NCI-H1417 (cell line): ENCODE results near the gene UNC79.

Source experiments
- DNase-seq, 3 experiments: peaks; one replicate each; lab custom pipeline; 2025; lab: John Stamatoyannopoulos, UW

Gene UNC79

DNA sequence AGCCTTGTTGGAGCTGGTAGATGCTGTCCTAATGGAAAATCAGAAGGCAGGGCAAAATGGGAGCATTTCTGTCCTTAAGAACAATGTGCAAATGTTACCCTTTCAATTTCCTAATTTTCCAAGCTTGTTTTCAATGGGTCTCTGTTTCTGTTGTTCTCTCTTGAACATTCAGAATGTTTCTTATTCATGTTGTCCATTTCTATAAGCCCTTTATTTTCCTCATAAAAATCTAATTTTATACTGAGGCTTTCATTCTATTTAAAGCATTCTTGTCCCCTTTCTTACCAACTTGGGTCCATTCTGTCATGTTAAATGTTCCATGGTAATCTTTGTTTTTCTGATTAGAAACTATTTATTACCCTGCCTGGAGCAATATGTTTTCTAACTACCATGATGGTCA is 232.6 kb downstream of the UNC79 start:
- DNase-seq, result no peak

DNA sequence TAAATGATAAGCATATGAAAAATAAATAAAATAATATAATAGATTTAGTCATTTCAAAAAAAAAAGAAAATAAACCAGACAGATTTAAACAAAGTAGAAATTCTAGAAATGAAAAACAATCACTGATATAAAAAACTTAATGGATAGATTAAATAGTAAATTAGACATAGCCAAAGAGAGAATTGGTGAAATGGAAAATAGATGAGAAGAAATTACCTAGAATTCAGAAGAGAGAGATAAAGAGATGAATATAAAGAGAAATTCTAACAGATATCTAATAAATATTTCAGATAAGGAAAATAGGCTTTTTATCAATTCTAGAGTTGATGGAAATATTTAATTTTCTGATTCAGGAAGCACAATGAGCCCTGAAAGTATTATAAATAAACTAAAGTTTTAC is 234.4 kb downstream of the UNC79 start:
- DNase-seq, result peak in 1 of 3 experiments; percentile 16

DNA sequence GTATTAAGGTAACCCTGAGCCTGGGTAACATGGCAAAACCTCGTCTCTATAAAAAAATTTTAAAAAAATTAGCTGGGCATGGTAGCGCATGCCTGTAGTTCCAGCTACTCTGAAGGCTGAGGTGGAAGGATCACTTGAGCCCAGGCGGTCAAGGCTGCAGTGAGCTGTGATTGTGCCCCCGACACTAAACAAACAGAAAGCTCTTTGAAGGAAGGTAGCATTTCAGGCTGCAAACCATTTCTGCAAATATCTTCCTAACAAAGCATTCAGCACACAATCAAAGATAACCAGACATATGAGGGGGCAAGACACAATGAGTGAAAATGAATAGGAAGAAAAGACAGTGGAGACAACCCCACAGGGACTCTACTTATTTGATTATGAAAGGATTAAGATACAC is 238.9 kb downstream of the UNC79 start:
- DNase-seq, result no peak

DNA sequence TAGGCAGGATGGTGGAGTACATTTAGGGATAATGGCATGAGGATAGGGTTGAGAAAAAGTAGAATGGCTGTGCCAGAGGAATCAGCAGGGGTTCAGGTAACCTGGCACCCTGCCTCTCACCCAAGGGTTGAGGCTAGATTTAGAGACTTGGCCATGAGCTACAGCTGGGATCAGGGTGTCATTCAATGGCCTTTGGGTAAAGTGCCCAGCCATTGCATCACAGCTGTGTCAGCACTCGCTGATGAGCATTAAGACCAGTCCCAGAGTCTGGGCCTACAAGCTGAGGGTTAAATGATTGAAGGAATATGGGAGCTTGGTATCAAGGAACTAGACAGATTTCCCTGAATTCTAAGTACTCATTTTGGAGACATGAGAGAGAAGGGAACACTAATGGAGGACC is 243.6 kb downstream of the UNC79 start:
- no peak for DNase-seq

DNA sequence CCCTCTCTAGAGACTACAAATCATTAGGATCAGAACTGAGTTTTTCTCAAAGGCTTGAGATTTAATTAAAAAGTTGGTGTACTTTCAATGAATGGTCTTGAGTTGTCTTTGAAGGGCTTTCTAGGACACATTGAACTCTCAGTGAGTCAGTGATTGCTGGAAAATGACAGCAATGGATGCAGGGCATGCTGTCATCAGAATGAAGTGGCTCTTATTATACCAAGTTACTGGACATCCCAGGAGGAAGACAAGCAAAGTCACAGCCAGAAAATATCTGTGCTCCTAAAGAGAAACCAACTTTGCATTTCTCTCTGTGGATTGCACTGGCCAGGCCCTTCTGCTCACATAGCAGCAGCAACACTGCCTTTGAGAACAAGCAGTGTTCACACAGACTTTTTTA is 244.9 kb downstream of the UNC79 start:
- DNase-seq, result no peak

DNA sequence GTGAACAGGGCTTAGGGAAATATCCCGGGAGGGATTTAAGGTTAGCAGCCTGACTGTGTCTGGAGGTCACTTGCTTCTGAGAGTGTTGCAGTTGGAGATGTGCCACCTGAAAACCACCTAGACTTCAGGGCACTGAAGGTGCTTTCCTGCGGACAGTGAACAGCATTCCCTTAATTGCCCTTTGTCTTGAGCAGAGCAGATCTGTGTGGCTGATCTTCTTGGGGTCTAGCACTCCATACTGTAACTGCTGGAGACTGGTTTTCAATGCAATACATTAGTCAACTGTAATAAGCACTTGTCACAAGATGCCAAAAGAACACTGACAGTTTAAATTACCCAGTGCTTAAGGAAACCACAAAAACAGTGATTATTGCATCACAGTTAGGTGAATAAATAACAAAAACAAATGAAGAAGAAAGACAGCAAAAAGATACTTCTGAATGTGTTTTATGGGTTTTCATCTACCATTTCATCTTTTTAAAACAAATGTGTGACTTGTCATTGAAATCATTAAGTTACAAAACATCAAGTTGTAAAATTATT is 245.7 kb downstream of the UNC79 start:
- peak in 1 of 3 experiments; percentile 70 for DNase-seq

DNA sequence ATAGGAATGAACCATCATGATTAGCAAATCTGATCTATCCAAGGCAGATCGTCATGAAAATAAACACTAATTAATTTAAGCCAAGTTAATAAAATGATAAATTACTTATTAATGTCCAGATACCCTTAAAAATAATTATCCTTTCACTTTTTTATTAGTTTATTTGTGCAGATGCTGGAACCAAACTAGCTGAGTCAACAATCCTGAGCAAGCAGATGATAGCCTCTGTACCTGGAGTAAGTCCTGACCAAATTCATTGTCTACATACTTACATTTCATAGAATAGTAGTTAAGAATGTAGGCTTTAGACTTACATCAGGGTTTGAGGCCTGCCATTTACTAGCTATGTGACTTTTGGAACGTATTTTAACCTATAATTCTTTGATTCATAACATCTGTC is 251.7 kb downstream of the UNC79 start:
- DNase-seq, result no peak

DNA sequence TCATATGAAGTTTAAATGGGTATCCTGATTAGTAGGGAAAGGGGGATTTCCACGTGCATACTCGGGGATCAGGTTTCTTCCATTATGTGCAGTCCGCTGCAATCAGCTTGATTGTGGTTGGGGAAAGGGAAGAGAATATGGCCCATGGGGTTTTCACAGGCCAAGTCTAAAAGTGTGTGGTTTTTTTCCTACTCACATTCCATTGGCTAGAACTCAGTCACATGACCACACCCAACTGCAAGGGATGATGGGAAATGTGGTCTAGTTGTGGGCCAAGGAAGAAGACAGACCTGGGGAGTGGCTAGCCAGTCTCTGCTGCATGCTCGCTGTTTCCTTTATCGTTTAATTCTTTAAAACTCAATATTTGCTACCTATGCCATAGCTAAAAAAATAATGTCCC is 252.5 kb downstream of the UNC79 start:
- peak in 2 of 3 experiments; percentile 4 to 20 for DNase-seq

DNA sequence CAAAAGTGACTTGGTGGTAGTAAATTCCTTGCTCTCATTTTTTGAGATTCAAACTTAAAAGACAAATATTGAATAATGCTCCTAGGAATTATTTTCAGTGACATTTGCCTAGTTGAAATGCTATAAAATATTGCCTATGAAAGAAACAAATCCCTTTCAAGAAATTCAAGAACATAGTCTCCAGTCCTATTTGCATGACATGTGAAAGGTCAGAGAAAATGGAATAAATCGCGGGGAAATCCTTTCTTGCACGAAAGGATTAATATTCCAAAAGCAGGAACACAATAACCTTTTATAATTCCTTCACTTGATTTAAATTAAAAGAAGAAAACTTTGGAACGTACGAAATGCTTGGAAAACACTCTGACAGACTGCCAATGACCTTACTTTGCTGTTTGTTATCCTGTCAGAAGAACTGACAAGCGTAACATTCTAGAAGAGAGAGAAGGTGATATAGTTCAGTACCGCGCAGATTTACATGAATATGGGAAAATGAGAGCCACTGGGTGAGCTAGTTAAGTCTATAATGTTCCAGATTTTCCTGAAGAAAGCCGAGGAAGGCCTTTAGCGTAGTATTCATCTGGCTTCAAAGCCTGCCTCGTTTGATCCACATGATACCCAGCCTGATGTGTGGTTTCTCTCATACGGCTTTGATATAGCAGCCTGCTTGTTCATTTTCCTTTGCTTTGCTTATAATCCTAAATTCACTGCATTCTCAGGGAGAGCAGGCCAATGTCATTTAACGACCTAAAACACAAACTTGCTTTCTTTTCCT is 254.6 kb downstream of the UNC79 start:
- DNase-seq, result no peak

DNA sequence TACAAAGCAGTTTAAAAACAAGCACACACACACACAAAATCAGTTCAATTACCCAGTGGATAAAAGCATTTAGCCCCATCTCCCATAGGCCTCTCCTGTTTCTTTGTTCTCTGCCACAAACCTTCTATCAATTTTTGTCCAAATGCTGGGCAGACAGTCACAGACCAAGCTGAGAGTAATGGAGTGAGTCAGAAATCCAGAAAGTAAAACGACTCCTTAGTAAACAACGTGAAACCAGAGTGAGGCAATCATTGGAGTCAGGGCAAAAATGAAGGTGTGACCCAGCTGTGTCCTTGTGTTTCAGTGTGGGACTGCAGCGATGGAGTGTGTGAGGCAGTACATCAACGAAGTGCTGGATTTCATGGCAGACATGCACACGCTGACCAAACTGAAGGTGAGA is 255.5 kb downstream of the UNC79 start:
- no peak for DNase-seq

DNA sequence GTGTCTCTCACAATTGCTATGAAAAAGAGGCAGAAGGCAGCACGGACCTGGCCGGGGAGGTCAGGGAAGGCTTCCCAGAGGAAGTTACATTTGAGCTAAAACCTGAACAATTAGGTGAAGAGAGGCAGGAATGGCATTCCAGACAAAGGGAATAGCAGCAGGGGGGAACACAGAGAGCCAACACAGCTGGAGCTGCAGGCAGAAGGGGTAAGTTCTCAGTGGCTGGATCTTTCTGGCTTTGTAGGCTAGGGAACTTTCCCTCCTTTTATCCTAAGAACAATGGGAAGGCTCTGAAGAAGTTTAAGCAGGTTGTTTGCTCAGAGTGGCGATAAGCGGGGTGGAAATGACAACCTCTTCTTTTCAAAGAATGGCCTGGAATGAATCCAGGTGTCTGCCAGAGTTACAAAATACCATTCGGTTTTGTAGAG is 257.5 kb downstream of the UNC79 start:
- peak in 2 of 3 experiments; percentile 8 to 46 for DNase-seq

DNA sequence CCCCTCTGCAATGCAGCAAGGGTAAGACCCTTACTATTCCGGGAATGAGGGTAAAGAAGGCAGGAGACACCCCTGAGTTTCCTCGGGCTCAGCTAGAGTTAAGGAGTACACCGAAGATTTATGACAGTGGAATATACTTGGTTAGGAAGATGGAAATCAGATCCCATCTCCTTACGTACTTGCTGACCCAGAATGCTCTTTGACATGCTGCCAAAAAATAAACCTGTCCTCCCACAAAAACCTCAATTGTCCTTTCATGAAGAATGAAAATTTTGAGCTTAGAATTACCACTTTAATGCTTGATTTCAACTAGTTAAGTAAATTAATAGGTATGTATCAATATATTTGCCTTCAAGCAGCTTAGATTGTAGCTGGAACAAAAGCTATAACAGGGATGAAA is 258.1 kb downstream of the UNC79 start:
- no peak for DNase-seq

DNA sequence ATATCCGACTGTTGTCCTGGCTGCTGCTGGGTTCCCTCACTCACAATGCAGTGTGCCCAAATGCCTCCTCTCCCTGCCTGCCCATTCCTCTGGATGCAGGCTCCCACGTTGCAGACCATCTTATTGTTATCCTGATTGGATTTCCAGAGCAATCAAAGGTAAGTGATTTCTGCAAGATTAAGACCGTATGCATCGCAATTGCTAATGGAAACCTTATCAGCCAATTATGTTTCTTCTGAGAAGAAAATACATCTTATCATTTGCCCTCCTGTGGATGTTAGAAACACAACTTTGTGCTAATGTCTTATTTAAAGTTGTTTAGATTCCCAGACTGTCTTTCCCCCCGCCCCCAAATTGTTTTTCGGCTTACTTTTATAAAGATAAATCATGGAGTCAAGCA is 259.4 kb downstream of the UNC79 start:
- no peak for DNase-seq

DNA sequence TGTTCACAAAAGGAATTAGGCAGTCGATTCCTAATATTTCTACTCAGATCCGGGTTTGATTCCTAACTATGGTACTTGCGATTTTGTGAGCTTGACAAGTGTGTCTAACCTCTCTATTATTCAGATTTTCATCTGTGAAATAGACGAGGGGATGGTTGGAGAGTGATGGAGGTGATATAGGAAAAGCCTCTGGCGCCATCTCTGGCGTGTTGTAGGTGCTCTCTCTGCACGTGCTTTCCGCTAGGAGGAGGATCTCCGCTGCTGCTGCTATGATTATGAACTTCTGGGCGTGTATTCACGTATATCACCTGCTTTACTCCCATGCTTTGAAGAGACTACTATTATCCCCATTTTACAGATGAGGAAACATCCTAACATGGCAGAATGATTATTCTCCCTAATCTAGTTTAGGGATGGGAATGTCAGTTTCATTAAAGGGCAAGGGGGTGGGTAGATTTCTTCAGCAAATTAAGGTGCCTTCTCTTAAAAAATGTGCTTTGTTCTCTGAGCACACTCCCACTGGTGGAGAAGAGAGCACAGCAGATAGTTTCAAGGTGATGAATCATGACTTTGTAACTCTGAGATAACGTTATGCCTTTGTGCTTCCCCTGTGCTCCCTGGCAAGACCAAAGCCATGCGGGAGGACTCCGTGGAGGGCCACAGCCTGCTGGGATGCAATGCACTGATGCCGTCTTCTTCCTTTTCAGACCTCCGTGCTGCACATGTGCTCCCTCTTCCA is 260.5 kb downstream of the UNC79 start:
- DNase-seq, result no peak

DNA sequence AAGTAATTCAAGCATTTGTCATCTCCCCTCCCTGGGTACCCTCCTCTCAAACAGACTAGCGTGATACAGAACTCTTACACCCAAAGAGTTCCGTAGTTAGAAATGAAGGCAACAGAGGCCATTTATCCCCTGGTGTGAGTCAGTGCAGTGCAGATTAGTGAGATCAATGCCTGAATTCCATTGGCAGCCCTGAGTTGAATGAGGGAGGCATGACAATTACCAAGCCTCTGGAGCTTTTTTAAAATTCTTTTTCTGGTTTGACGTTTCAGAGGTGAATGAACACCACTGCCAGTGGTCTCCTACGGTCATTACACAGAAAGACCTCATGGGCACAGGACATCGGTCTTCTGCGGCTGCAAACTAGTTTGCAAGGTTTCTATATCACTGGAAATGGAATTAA is 263.2 kb downstream of the UNC79 start:
- DNase-seq, result no peak

DNA sequence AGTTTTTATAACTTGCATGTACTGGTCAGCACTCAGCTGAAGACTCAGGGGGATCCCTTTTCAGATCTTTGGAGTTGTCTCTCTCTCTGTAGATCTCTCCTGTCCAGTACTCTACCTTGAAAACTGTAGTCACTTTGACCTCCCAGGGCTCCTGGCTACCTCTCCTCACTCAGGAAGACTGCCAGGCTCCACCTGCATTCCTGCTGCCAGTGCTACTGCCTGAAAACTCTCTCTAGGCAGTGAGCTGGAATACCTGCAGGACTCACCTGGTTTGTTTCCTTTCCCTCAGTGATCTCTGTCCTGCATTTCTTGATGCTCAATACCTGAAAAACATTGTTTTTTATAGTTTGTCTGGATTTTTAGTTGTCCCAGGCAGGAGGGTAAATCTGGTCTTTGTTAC is 270.2 kb downstream of the UNC79 start:
- DNase-seq, result no peak

DNA sequence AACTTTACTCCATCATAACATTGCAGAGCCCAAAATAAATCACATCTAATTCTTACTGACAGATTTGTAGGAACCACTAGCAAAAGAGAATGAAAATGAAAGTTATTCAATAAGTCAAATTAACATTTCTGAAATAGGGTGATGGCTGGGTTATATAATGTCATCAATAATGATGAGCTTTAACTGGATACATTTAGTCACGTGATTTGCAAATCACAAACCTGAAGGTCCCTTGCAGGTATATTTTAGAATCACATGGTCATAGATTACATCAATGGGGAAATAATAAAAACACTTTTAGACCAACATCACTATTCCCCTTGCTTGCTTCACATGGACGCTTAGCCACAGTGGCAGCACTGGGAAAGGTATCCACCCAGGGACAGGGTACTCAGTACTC is 270.8 kb downstream of the UNC79 start:
- DNase-seq, result no peak

DNA sequence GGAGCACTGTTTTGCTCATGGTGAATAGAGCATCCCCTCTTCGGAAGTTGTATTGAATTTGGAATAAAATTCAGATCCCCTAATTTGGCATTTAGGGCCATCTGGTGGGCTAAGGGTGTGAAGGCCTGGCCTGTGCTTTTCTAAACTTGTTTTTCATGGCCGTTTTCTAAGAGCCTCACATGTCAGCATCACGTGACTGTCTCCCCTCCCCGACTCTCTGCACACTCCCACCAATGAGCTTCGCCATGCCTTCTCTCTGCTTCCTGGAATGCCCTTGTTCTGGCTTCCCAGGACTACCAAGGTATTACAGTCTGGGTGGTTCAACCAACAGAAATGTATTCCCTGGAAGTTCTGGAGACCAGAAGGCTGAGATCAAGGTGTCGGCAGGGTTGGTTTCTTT is 272.2 kb downstream of the UNC79 start:
- DNase-seq, result no peak

DNA sequence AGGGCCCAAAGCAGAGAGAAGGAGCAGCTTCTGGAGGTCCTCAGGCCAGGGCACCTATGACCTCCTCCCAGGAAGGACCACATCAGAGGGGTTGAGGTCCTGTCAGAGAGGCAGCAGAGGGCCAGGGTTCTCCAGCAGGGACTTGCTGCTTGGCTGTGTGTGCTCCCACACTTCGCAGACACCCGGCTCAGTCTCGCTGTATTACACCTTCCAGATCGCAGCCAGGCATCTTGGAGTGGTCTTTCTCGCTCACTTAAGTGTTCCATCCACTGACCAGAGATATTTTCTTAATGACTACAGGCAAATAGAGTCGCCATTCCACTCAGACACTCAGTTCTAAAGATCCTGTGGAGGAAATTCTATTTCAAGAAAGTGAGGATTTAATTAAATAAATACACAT is 273.2 kb downstream of the UNC79 start:
- no peak for DNase-seq

DNA sequence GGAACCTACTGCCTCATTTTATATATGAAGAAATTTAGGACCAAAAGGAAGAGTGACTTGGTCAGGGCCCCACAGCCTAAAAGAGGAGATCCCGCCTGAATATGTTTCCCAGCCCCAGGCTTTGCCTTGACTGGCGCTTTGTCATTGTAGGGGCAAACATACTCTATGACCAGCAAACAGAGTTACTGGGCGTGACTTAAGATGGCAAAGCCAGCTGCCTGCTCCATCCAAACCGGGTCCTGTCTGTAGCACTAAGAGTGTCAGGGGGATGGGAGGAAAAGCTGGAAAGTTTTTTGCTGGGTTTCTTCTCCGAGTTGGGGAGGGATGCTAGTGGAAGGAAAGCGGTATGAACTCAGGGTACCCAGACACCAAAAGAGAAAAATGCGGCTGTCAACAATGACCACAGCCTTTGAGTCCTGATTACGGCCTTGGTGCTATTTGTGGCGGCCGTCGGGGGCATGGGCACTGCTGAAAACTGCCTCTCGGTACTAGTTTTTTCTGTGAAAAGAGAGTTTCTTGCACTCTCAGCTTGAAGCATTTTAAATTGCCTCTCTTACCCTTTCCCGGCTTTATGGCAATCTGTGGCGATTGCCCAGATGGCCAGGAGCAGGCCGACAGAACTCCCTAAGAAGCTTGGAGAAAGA is 274.9 kb downstream of the UNC79 start:
- DNase-seq, result no peak

DNA sequence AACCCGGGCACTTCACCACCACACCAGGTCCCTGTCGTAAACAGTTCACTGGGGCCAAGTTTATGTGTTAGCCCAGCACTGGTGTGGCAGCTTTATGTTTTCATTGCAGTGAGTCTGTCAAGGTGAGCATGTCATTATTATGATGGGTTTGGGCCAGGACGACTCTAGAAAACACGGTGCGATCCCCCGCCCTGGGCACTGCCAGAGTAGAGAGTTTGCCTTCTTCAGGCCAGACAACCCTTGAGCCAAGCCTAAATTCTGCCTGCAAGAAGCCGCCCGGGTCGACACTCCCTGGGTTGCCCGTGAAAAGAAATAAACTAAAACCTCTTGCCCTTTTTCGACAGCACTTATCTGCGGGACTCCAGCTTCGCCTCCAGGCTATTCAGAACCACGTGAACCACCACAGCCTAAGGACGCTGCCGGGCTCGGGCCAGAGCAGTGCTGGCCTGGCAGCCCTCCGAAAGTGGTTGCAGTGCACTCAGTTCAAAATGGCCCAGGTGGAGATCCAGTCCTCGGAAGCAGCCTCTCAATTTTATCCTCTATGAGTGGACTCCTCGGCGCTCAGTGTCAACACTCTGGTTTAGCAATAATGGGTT is 275.7 kb downstream of the UNC79 start:
- DNase-seq, result no peak

DNA sequence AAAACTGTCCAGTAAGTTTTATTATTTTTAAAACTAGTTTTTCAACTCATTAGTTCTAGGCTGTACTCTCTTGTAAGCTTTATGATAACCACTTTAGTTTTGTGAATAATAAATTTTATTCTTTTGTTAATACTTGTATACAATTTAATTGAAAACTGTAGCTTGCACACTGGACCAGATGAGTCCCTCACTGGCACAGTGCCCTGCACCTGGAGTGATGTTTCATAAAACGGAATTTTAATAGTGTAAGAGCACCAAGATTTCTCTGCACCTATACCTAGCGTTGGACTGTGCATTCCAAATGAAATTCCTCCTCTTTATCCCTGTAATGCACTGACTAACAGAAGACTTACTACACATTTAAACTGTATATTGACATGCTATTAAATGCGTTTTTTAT is 276.7 kb downstream of the UNC79 start:
- no peak for DNase-seq
